Measurements from ENCODE around the gene CYB561A3. TPM values are rescaled to one million over a fixed set of nuclear protein-coding genes. Genes with fewer than 3 reads are reported as not detected.

CYB561A3 gene
- total RNA-seq, 1 experiment from 2014 or later: 34.9 TPM

DNA sequence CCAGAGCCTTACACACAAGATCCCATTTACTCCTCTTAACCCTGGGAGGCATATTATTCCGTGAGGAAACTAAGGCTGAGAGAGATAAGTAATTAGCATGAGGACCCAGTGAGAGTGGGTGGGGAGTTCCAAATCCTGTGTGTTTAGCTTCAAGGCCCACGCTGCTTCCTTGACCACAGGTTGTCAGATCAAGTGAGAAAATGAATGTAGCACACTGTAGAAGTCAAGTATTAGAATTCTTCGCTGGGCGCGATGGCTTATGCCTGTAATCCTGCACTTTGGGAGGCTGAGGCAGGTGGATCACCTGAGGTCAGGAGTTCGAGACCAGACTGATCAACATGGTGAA is 3.8 kb downstream of the CYB561A3 start:
- Mint-ChIP-seq H3K27me3 (ENCODE audit: insufficient read depth, unreplicated experiment) (no peaks in the 10 kb centered on the region), H3K36me3 (ENCODE audit: insufficient read depth, unreplicated experiment) (peaks cover 18% of the 10 kb centered on the region), H3K4me1 (ENCODE audit: low read depth, unreplicated experiment) (no peaks in the 10 kb centered on the region), H3K4me3 (ENCODE audit: unreplicated experiment) (no peak overlapping the region), H3K27ac (ENCODE audit: unreplicated experiment) (no peak overlapping the region), H3K9me3 (ENCODE audit: unreplicated experiment) (no peaks in the 10 kb centered on the region)
- no peak for DNase-seq
- intact Hi-C loops (cut with micrococcal nuclease; ENCODE audit: unreplicated experiment): no loop called here
- Histone ChIP-seq H3K4me1 (0 out of 2 replicates have a peak, but pooled peaks cover 3% of the 10 kb centered on the region), H3K27me3 (replicated peaks; ENCODE audit: control insufficient read depth, insufficient read depth, low read length) (no peaks in the 10 kb centered on the region), H3K4me3 (ENCODE audit: low read depth, low read length) (no peak overlapping the region), H3K36me3 (ENCODE audit: control insufficient read depth, insufficient read depth, low read length) (no peaks in the 10 kb centered on the region), H3K9me3 (no peaks in the 10 kb centered on the region)
- no TSS peak for BruUV-seq (replicated peaks)
- TF ChIP-seq, protein P1, sequence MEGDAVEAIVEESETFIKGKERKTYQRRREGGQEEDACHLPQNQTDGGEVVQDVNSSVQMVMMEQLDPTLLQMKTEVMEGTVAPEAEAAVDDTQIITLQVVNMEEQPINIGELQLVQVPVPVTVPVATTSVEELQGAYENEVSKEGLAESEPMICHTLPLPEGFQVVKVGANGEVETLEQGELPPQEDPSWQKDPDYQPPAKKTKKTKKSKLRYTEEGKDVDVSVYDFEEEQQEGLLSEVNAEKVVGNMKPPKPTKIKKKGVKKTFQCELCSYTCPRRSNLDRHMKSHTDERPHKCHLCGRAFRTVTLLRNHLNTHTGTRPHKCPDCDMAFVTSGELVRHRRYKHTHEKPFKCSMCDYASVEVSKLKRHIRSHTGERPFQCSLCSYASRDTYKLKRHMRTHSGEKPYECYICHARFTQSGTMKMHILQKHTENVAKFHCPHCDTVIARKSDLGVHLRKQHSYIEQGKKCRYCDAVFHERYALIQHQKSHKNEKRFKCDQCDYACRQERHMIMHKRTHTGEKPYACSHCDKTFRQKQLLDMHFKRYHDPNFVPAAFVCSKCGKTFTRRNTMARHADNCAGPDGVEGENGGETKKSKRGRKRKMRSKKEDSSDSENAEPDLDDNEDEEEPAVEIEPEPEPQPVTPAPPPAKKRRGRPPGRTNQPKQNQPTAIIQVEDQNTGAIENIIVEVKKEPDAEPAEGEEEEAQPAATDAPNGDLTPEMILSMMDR (IDR thresholded peaks at IDR 0.05; ENCODE audit: insufficient read depth in 1 of 2, low read depth in 1 of 2, low read length in 1 of 2, severe bottlenecking in 1 of 2, unreplicated experiment in 1 of 2): no peak
- ChIA-PET CTCF (no interaction called here), POLR2A (no interaction called here)

DNA sequence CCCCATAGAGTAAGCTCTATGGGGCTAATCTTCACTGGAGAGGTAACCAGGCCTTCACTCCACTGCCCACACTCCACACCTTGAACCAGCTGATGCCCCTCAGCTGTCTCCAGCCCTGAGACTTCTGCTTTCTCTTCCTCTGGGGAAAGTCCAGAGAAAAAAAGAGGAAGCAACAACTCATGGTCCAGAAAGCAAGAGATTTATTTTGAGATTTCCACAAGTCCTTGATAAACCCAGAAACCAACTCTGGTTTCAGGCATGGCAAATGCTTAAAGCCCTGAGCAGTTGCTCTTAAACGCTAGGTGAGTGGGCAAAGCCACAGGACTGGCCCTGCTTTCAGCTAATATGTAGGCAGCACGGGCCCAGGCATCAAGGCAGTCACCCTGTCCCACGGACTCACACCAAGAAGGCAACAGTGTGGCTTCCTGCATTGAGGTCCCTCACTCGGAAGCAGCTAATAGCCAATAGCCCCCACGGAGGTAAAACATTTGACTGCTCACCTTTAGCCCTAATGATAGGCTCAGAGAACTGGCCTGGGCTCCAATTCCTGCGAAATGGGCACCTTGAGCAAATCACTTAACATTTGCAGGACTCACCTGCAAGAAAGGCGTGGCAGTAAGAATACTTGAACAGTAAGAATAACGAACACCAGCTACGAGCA is 4.3 kb downstream of the CYB561A3 start:
- POLR2A ChIA-PET: no interaction called here

DNA sequence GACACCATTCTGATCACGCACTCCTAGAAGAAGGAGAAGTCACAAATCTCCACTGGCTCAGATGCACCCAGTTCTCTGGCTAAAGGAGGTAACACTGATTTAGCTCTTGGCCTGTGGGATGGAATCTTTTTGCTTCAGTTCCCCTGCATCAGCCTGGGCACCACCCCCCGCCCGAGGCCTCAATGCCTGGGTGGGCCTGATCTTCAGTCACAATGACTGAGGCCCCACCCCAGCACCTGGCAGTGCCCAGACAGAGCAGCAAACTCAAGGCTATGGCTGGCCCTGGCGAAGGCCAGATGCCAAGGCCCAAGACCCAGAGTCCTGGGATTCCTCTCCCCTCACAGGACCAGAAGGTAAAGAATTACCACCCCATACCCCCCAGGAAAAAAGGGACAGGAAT is 5.0 kb downstream of the CYB561A3 start:
- intact Hi-C loops (cut with micrococcal nuclease; ENCODE audit: unreplicated experiment): no loop called here
- H3K27me3 Mint-ChIP-seq (ENCODE audit: insufficient read depth, unreplicated experiment): no peaks in the 10 kb centered on the region
- CTCF ChIA-PET: interaction anchor here (0.6 to 1.2 kb wide), 3 partner anchors 20 to 224 kb away, joined by 3 to 5 read pairs (median 3); partner anchors contain the start of gene VPS37C
- Histone ChIP-seq H3K36me3 (ENCODE audit: control insufficient read depth, insufficient read depth, low read length) (no peaks in the 10 kb centered on the region), H3K9me3 (no peaks in the 10 kb centered on the region), H3K27me3 (replicated peaks; ENCODE audit: control insufficient read depth, insufficient read depth, low read length) (no peaks in the 10 kb centered on the region), H3K4me1 (0 out of 2 replicates have a peak, but pooled peaks cover 3% of the 10 kb centered on the region), H3K4me3 (ENCODE audit: low read depth, low read length) (no peak overlapping the region)
- H3K27ac Mint-ChIP-seq (ENCODE audit: unreplicated experiment): no peak overlapping the region
- H3K4me3 Mint-ChIP-seq (ENCODE audit: unreplicated experiment): no peak overlapping the region
- H3K36me3 Mint-ChIP-seq (ENCODE audit: insufficient read depth, unreplicated experiment): peaks cover 11% of the 10 kb centered on the region
- no TSS peak for BruUV-seq (replicated peaks)
- no peaks in the 10 kb centered on the region for H3K9me3 Mint-ChIP-seq (ENCODE audit: unreplicated experiment)
- no peaks in the 10 kb centered on the region for H3K4me1 Mint-ChIP-seq (ENCODE audit: low read depth, unreplicated experiment)
- no peak for DNase-seq
- POLR2A ChIA-PET: interaction anchor here (0.7 kb wide), 1 partner anchor 21 kb away, joined by 3 read pairs; no protein-coding TSS in a partner anchor
- TF ChIP-seq, protein P1 (IDR thresholded peaks at IDR 0.05; ENCODE audit: insufficient read depth in 1 of 2, low read depth in 1 of 2, low read length in 1 of 2, severe bottlenecking in 1 of 2, unreplicated experiment in 1 of 2): no peak

More for the DNA sequence above, 4.3 kb downstream of the CYB561A3 start:
- Mint-ChIP-seq H3K4me3 (ENCODE audit: unreplicated experiment) (no peak overlapping the region), H3K36me3 (ENCODE audit: insufficient read depth, unreplicated experiment) (peaks cover 18% of the 10 kb centered on the region), H3K27ac (ENCODE audit: unreplicated experiment) (no peak overlapping the region), H3K9me3 (ENCODE audit: unreplicated experiment) (no peaks in the 10 kb centered on the region), H3K27me3 (ENCODE audit: insufficient read depth, unreplicated experiment) (no peaks in the 10 kb centered on the region), H3K4me1 (ENCODE audit: low read depth, unreplicated experiment) (no peaks in the 10 kb centered on the region)
- Histone ChIP-seq H3K9me3 (no peaks in the 10 kb centered on the region), H3K27me3 (replicated peaks; ENCODE audit: control insufficient read depth, insufficient read depth, low read length) (no peaks in the 10 kb centered on the region), H3K36me3 (ENCODE audit: control insufficient read depth, insufficient read depth, low read length) (no peaks in the 10 kb centered on the region), H3K4me3 (ENCODE audit: low read depth, low read length) (no peak overlapping the region), H3K4me1 (0 out of 2 replicates have a peak, but pooled peaks cover 3% of the 10 kb centered on the region)
- no TSS peak for BruUV-seq (replicated peaks)
- CTCF ChIA-PET: interaction anchor here (0.6 kb wide), 1 partner anchor 223 kb away, joined by 3 read pairs; no protein-coding TSS in a partner anchor
- intact Hi-C loops (cut with micrococcal nuclease; ENCODE audit: unreplicated experiment): no loop called here
- TF ChIP-seq, protein P1 (IDR thresholded peaks at IDR 0.05; ENCODE audit: insufficient read depth in 1 of 2, low read depth in 1 of 2, low read length in 1 of 2, severe bottlenecking in 1 of 2, unreplicated experiment in 1 of 2): no peak
- no peak for DNase-seq
